Lung (tissue), 12 donors: ENCODE results near the gene TOR4A. TPM values are rescaled to one million over a fixed set of nuclear protein-coding genes. Genes with fewer than 3 reads are reported as not detected.

ENCODE experiments used
- ATAC-seq: fragments of 200-7000 bp; cut with Tn5 transposase; one replicate; pipeline ENCODE4 v1.9.1; 2020; ENCODE audit warnings: moderate number of reproducible peaks; ENCODE audit not compliant: insufficient read depth, low FRiP score
- DNase-seq, 3 donors: peaks; one replicate each; pipeline ENCODE4 v3.0.0-alpha.2; 2013 to 2017
- H3K27ac ChIP-seq, 2 donors: one replicate each; pipeline ENCODE4 v1.5.1; 2013; ENCODE audit warnings: mild to moderate bottlenecking in 2 of 2, moderate library complexity in 2 of 2, control low read depth in 1 of 2, inconsistent platforms in 1 of 2, low read depth in 1 of 2, low read length in 1 of 2
- H3K27me3 ChIP-seq, 3 donors: one replicate each; pipeline ENCODE4 v1.5.1; 2013; ENCODE audit warnings: low read length in 2 of 3; ENCODE audit not compliant: control insufficient read depth in 3 of 3, insufficient read depth in 3 of 3
- H3K36me3 ChIP-seq, 4 donors: one replicate each; pipeline ENCODE4 v1.5.1; 2013; ENCODE audit warnings: low read length in 4 of 4, mild to moderate bottlenecking in 1 of 4, moderate library complexity in 1 of 4; ENCODE audit not compliant: control insufficient read depth in 4 of 4, insufficient read depth in 4 of 4
- H3K4me1 ChIP-seq, 5 donors: one replicate each; pipeline ENCODE4 v1.5.1; 2013; ENCODE audit warnings: low read length in 5 of 5, mild to moderate bottlenecking in 2 of 5, moderate library complexity in 1 of 5; ENCODE audit not compliant: control insufficient read depth in 5 of 5, insufficient read depth in 5 of 5
- H3K4me3 ChIP-seq: one replicate; pipeline ENCODE4 v1.5.1; 2013; ENCODE audit warnings: mild to moderate bottlenecking, control low read depth, moderate library complexity
- H3K9ac ChIP-seq, 2 donors: one replicate each; pipeline ENCODE4 v1.5.1; 2013; ENCODE audit warnings: low read length in 2 of 2, control low read depth in 1 of 2; ENCODE audit not compliant: insufficient read depth in 1 of 2
- H3K9me3 ChIP-seq, 4 donors: one replicate each; pipeline ENCODE4 v1.5.1; 2013; ENCODE audit warnings: low read length in 3 of 4, mild to moderate bottlenecking in 1 of 4, moderate library complexity in 1 of 4; ENCODE audit not compliant: control insufficient read depth in 4 of 4, insufficient read depth in 3 of 4
- WGBS, 2 donors: extraction: QIAGEN DNeasy Blood & Tissue Kit; methylation state at CpG; one replicate each; pipeline ENCODE4 v1.1.7; 2013; 5-methylcytosine and 5-hydroxymethylcytosine counted together
- polyA plus RNA-seq, 2 donors: library from polyadenylated mRNA; stranded (reverse); fragments of 200-250 nt; gene quantifications; one replicate each; pipeline ENCODE4 v1.2.1, GENCODE V29; 2013
- total RNA-seq, 2 donors: library from RNA; depleted of rRNA in 1 of 2; stranded (reverse); fragments of >200 nt in 1 of 2; gene quantifications; one replicate each; pipeline ENCODE4 v1.2.1, GENCODE V29; 2014 to 2021
- TF ChIP-seq, protein P1 (sequence below): IDR thresholded peaks from 2 replicates; pipeline ENCODE4 v1.5.1; 2012; ENCODE audit warnings: mild to moderate bottlenecking; ENCODE audit errors: control extremely low read depth, extremely low read depth
- donor health status: control.
- donor health status: control.
- donor health status: Bipolar disorder and iron deficiency.
- donor health status: healthy.
- donor health status: DM: yes; HTN: yes; CAD: no.

The TOR4A gene
- total and polyA plus RNA-seq, 4 donors, result 9.6 to 42.5 (median 20.7) TPM

DNA sequence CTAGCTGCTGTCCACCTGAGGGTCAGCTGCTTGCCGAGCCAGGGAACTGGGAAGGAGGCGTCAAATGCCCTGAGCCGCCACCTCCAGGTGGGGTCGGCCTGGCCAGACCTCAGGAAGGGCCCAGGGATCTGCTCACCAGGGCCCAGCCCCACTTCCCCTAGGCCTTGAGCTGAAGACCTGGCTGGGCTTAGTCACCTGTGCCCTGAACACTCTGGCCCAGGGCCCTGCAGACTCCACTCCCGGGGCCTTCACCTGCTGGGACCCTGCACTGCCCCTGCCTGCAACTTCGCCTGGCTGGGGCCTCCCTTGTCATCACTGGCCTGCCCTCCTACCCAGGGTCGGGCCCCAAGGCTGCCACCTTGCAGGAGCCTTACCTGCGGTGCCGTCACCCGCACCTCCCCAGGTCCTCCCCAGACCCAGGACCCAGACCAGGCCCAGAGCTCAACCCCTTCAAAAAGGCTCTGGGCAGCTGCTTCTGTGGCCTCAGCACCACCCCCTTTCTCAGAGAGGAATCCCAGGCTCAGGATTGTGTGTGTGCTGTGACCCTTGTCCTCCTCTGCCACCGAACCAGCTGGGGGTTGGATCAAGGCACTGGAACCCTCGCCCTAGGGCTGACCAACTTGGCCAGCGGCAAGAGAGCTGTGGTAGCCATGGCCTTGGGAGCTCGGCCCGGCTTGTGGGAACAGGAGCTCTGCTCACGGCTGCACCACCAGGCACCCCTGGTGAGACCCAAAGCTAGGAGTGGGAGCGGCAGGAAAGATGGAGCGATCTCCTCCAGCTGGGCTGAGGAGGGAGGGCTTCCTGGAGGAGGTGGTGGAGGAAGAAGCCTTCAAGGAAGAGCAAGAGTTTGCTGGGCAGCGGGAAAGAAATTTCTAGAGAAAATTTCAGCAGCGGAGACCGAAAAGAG lies 23.6 kb upstream of the TOR4A start:
- Histone ChIP-seq H3K4me3 (no peak overlapping the region), H3K9me3 (no peaks in the 10 kb centered on the region), H3K36me3 (peaks cover 0 to 14% (median 9%) of the 10 kb centered on the region in 4 donors), H3K4me1 (peaks cover 0 to 22% (median 12%) of the 10 kb centered on the region in 5 donors), H3K27ac (no peak overlapping the region), H3K27me3 (no peaks in the 10 kb centered on the region), H3K9ac (peak overlapping the region in 1 of 2 donors; percentile 13)
- 68 to 79% methylated on average over 21 of the region's 21 CpGs for WGBS, 2 donors
- DNase-seq (no peak), ATAC-seq (no peak)
- TF ChIP-seq, protein P1, sequence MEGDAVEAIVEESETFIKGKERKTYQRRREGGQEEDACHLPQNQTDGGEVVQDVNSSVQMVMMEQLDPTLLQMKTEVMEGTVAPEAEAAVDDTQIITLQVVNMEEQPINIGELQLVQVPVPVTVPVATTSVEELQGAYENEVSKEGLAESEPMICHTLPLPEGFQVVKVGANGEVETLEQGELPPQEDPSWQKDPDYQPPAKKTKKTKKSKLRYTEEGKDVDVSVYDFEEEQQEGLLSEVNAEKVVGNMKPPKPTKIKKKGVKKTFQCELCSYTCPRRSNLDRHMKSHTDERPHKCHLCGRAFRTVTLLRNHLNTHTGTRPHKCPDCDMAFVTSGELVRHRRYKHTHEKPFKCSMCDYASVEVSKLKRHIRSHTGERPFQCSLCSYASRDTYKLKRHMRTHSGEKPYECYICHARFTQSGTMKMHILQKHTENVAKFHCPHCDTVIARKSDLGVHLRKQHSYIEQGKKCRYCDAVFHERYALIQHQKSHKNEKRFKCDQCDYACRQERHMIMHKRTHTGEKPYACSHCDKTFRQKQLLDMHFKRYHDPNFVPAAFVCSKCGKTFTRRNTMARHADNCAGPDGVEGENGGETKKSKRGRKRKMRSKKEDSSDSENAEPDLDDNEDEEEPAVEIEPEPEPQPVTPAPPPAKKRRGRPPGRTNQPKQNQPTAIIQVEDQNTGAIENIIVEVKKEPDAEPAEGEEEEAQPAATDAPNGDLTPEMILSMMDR, result no peak

DNA sequence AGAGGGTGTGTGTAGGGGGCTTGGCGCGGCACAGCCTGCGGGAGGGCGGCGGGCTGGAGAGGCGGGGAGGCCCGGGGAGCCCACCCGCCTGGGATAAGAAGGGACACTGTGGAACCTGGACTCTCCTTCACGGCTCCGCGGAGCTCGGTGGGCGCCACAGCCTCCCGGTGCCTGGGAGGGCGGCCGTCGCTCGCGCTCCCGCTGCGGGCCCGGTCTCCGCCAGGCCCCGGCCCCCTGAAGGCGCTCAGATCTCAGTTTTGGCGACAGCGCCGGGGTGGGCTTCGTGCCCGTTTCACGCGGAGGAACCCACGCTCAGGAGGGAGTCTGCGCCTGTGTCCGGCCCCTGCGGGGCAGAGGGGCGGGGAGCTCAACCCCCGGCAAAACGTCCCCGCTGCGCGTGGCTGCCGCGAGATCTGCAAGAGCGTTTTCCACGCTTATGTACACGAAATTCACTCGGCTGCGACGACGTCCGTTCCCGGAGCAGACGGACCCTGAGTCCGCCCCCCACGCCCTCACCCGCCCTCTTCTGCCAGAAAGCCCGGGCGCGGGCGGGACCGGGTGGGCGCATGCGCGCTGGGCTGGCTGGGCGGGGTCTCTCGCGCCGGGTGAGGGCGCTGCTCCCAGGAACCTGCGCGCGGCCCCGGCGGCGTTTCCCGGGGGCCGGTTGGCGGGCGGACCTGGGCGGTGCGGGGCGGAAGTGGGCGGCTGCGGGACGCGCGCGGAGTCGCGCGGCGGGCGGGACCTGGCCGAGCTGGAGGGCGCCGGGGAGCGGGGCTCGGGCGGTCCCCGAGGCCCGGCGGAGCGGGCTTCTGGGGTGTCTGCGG lies 22.7 kb upstream of the TOR4A start, which contains the start of gene NELFB:
NELFB (plus strand) TSS at position 704 of the 824 bp plus-strand sequence.
- Histone ChIP-seq H3K36me3 (peaks cover 3 to 17% (median 13%) of the 10 kb centered on the region in 4 donors), H3K27ac (peak within 1 kb of the TSS; percentile 70 to 78), H3K4me3 (peak within 1 kb of the TSS; percentile 98), H3K27me3 (no peaks in the 10 kb centered on the region), H3K9me3 (no peaks in the 10 kb centered on the region), H3K4me1 (peaks cover 0 to 22% (median 12%) of the 10 kb centered on the region in 5 donors), H3K9ac (peak within 1 kb of the TSS; percentile 53 to 68)
- ATAC-seq, result peak; percentile 89
- DNase-seq, result peak; percentile 93 to 95 (median 94)
- TF ChIP-seq, protein P1, result no peak
- WGBS, 2 donors, result 2% methylated on average over 91 to 105 of the region's 105 CpGs

DNA sequence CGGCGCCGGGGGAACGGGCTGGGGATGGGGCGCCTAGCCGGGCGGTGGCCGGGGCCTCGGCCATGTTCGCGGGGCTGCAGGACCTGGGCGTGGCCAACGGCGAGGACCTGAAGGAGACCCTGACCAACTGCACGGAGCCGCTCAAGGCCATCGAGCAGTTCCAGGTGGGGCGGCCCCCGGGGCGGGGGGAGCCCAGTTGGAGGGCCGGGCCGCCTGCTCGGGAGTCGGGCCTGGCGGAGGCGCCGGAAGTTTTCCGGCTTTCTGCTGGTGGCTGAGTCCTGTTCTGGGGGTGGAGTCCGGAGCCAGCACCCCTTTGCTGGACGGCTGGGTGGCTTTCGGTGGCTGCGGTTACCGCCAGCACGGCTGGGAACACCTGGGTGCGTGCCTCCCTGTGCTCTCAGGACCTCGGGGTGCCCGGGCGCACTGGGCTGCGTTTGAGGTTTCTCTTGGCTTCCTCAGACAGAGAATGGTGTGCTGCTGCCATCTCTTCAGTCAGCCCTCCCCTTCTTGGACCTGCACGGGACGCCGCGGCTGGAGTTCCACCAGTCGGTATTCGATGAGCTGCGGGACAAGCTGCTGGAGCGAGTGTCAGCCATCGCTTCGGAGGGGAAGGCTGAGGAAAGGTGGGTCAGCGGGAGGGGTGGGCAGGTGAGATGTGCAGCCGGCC lies 21.9 kb upstream of the TOR4A start:
- Histone ChIP-seq H3K36me3 (peaks cover 3 to 17% (median 13%) of the 10 kb centered on the region in 4 donors), H3K4me3 (peak overlapping the region; percentile 98), H3K27ac (peak overlapping the region; percentile 70 to 78), H3K9me3 (no peaks in the 10 kb centered on the region), H3K27me3 (no peaks in the 10 kb centered on the region), H3K4me1 (peaks cover 0 to 22% (median 12%) of the 10 kb centered on the region in 5 donors), H3K9ac (peak overlapping the region; percentile 53 to 68)
- ATAC-seq, result peak; percentile 37
- DNase-seq, result no peak
- 2 to 4% methylated on average over 46 to 51 of the region's 51 CpGs for WGBS, 2 donors
- TF ChIP-seq, protein P1, result no peak
